ENCODE results near the gene CFAP77. TPM values are rescaled to one million over a fixed set of nuclear protein-coding genes. Genes with fewer than 3 reads are reported as not detected.

Gene CFAP77
- total and polyA plus RNA-seq, 2 of the 13 experiments (the other 11 are each of a cell fraction or from before 2014, with no cell fraction given) = not detected

GRCh38 chr9:132577119-132577518 is 167.1 kb downstream of the CFAP77 start:
- POLR2A ChIA-PET = no interaction called here
- no peak for ATAC-seq
- in situ Hi-C loops (cut with HindIII; ENCODE audit: extremely low pct_ligation_motif_present, low pct_unique_long_range_greater_than_20kb) = loop anchor here (5.0 kb wide), 2 partner anchors 70 to 165 kb away; partner anchors contain the start of gene CFAP77
- no peak for DNase-seq (ENCODE audit: low spot score)
- Histone ChIP-seq H3K4me2 (ENCODE audit: low read depth, low read length) (no peak overlapping the region), H3K9me3 (ENCODE audit: low read length) (no peaks in the 10 kb centered on the region), H4K20me1 (ENCODE audit: insufficient read depth, low read length) (peaks cover 22% of the 10 kb centered on the region; the same call in 1 of the 2 replicates), H2AFZ (ENCODE audit: low read length) (no peak overlapping the region), H3K4me1 (ENCODE audit: insufficient read depth, low read length) (no peaks in the 10 kb centered on the region), H3K9ac (ENCODE audit: insufficient read depth, low read depth, low read length) (no peak overlapping the region), H3K27me3 (ENCODE audit: control insufficient read depth in 1 of 2, insufficient read depth in 2 of 2, low read length in 2 of 2) (peaks cover 12 to 47% of the 10 kb centered on the region in 2 experiments), H3K36me3 (replicated peaks in 1 of 2; ENCODE audit: control insufficient read depth in 1 of 2, insufficient read depth in 2 of 2, low read length in 2 of 2) (no peaks in the 10 kb centered on the region), H3K79me2 (ENCODE audit: insufficient read depth, low read length) (no peaks in the 10 kb centered on the region), H3K4me3 (replicated peaks in 1 of 3; ENCODE audit: insufficient read depth in 1 of 3, low read depth in 2 of 3, low read length in 3 of 3) (no peak overlapping the region), H3K27ac (ENCODE audit: extremely low read length, insufficient read depth, low read length) (no peak overlapping the region)
- no TSS peak for BruUV-seq (replicated peaks)
- CTCF ChIA-PET (ENCODE audit: low intra/inter-chr PET ratio, low total read pairs) = no interaction called here
- TF ChIP-seq AKNA (CRISPR knock-in tag; IDR thresholded peaks at IDR 0.05; ENCODE audit: borderline replicate concordance) (no peak), ZFAT (CRISPR knock-in tag; conservative IDR thresholded peaks at IDR 0.05) (no peak), TFE3 (CRISPR knock-in tag; IDR thresholded peaks at IDR 0.05) (no peak), TCF12 (IDR thresholded peaks at IDR 0.05) (no peak), TCF12 (CRISPR knock-in tag; IDR thresholded peaks at IDR 0.05) (no peak), MYNN (CRISPR knock-in tag; IDR thresholded peaks at IDR 0.05; ENCODE audit: low read depth) (no peak), ZKSCAN5 (CRISPR knock-in tag; IDR thresholded peaks at IDR 0.05) (no peak), TOPORS (CRISPR knock-in tag; IDR thresholded peaks at IDR 0.05) (no peak), BORCS8-MEF2B (CRISPR knock-in tag; IDR thresholded peaks at IDR 0.05) (no peak), SP140L (CRISPR knock-in tag; IDR thresholded peaks at IDR 0.05; ENCODE audit: borderline replicate concordance) (no peak), KDM2A (CRISPR knock-in tag; IDR thresholded peaks at IDR 0.05; ENCODE audit: borderline replicate concordance, low read depth) (no peak), DR1 (CRISPR knock-in tag; IDR thresholded peaks at IDR 0.05) (no peak), ZNF329 (CRISPR knock-in tag; IDR thresholded peaks at IDR 0.05; ENCODE audit: low read depth) (no peak), TFDP1 (CRISPR knock-in tag; IDR thresholded peaks at IDR 0.05; ENCODE audit: borderline replicate concordance) (no peak), NFIB (CRISPR knock-in tag; IDR thresholded peaks at IDR 0.05; ENCODE audit: borderline replicate concordance) (no peak)
- no peak for FAIRE-seq
- intact Hi-C loops (cut with micrococcal nuclease; ENCODE audit: unreplicated experiment) = no loop called here
